ENCODE measurements around the gene CFAP100. TPM values are rescaled to one million over a fixed set of nuclear protein-coding genes. Genes with fewer than 3 reads are reported as not detected.

Gene CFAP100
- total RNA-seq, 4 donors from 2014 or later: not detected

- peak overlapping the region; percentile 97 to 99 (median 98) for H3K4me3 ChIP-seq
- H3K36me3 ChIP-seq: peaks cover 9 to 29% (median 15%) of the 10 kb centered on the region in 4 donors
- intact Hi-C loops (cut with DNase I): loop anchor here (1.0 kb wide), 1 partner anchor 89 kb away; no protein-coding TSS in a partner anchor
- H3K9me3 ChIP-seq: peaks cover 0 to 9% (median 0%) of the 10 kb centered on the region in 4 donors
- H3K4me1 ChIP-seq: peaks cover 49 to 52% (median 51%) of the 10 kb centered on the region in 4 donors
- peak overlapping the region; percentile 92 to 100 (median 98) for H3K27ac ChIP-seq (replicated peaks in 1 of 4)
- H3K27me3 ChIP-seq: peaks cover 0 to 15% (median 0%) of the 10 kb centered on the region in 4 donors
- WGBS: 0% methylated on average over 13 of the region's 100 CpGs
- no peak for TF ChIP-seq POLR2A (IDR thresholded peaks at IDR 0.05; ENCODE audit: low read depth)
- TF ChIP-seq EP300 (IDR thresholded peaks at IDR 0.05): no peak
- no peak for TF ChIP-seq POLR2AphosphoS5 (IDR thresholded peaks at IDR 0.05)
- TF ChIP-seq CTCF (IDR thresholded peaks at IDR 0.05): no peak
- DNase-seq (ENCODE audit: extremely low spot score): no peak
Measured at GRCh38 chr3:126356373-126357264, 38.1 kb upstream of the CFAP100 start.

DNA sequence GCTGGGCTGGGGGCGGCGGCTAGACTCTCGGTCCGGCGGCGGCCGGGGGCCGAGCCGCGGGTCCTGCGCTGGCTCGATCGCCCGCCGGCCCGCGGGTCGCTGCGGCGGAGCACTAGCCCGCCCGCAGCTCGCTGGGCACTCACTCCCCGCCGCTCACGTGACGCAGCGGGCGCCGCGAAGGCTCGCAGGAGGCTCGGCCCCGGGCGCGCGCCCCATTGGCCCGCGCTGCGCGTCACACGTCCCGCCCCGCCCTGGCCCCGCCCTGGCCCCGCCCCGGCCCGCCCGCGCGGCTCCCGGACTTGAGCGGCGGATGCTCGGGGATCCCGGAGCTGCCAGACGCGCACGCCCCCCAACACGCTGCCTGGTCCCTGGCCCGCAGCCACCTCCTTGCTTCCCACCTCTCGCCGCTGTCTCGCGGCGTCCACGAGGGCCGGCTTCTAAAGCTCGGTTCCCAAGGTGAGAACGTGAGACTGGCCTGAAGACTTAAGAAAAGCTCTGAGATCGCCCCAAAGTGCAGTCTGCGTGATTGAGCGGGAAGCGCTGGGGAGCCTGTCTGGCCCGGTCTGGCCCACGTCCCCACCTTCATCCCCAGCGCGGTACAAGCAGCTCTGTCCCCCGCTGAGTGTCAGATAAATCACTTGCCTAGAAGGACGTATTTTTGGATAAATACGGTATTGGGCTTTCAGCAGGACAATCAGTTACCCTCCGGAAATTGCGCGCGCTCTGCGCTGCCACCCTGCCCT, 37.2 kb upstream of the CFAP100 start, which contains the start of gene KLF15:
Gene KLF15, minus strand, starts transcription at position 114 of the 743 bp plus-strand sequence. CDS start 4,486 bp downstream, outside the sequence.
- H3K9me3 ChIP-seq: peaks cover 0 to 9% (median 0%) of the 10 kb centered on the region in 4 donors
- H3K36me3 ChIP-seq: peaks cover under 1 to 20% (median 7%) of the 10 kb centered on the region in 4 donors
- intact Hi-C loops (cut with DNase I): loop anchor here (1.0 kb wide), 1 partner anchor 90 kb away; no protein-coding TSS in a partner anchor
- WGBS: 0% methylated on average over 19 of the region's 86 CpGs
- TF ChIP-seq POLR2A (IDR thresholded peaks at IDR 0.05; ENCODE audit: low read depth) (no peak), POLR2AphosphoS5 (IDR thresholded peaks at IDR 0.05) (peak; percentile 90 to 95), EP300 (IDR thresholded peaks at IDR 0.05) (no peak), CTCF (IDR thresholded peaks at IDR 0.05) (no peak)
- peaks cover 0 to 15% (median 0%) of the 10 kb centered on the region in 4 donors for H3K27me3 ChIP-seq
- peak within 1 kb of the TSS; percentile 92 to 100 (median 98) for H3K27ac ChIP-seq (replicated peaks in 1 of 4)
- peaks cover 41 to 44% (median 42%) of the 10 kb centered on the region in 4 donors for H3K4me1 ChIP-seq
- H3K4me3 ChIP-seq: peak within 1 kb of the TSS; percentile 97 to 99 (median 98)
- peak; percentile 96 for DNase-seq (ENCODE audit: extremely low spot score)

DNA sequence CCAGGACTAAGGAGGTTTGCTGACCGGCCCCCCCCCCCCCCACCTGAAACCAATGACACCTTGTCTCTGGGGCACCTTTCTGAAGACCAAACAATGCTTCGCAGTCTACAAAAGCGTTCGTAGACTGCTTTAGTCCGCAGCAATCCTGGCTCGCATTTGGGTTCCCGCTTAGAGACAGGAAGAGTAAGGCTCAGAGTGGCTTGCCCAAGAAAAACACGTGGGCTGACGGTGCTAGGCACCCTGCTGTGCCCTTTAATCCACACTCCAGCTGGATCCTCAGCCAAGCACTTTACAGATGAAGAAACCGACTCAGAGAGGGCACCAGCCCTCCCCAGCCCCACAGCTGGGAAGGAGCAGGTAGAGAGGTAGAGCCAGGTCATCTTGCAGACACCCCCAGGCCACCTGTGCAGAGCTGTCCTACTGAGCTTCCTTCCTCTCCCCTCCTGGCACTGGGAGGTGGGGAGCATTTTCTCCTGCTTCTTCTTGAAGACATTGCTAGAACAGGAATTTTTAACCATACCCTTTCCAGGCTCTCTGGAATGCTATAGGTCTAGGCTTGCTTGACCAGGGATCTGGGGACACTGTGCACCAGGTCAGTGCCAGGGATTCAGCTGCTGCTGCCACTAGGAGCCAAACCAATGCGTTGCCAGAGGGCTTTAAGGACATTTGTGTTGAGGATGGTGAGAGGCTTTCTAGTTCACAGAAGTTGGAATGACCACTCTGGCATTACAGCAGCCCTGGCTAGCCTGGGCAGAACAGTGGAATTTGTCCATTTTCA, 36.5 kb upstream of the CFAP100 start:
- peaks cover 33 to 36% (median 35%) of the 10 kb centered on the region in 4 donors for H3K4me1 ChIP-seq
- intact Hi-C loops (cut with DNase I): no loop called here
- WGBS: 13% methylated on average over 9 of the region's 11 CpGs
- H3K4me3 ChIP-seq: peak overlapping the region; percentile 97 to 99 (median 98)
- H3K9me3 ChIP-seq: peaks cover 0 to 9% (median 0%) of the 10 kb centered on the region in 4 donors
- peaks cover 0 to 13% (median 0%) of the 10 kb centered on the region in 4 donors for H3K36me3 ChIP-seq
- H3K27me3 ChIP-seq: peaks cover 0 to 15% (median 0%) of the 10 kb centered on the region in 4 donors
- no peak for DNase-seq (ENCODE audit: extremely low spot score)
- H3K27ac ChIP-seq (replicated peaks in 1 of 4): peak overlapping the region; percentile 85 to 100 (median 98)
- peak in 1 of 2 donors; percentile 28 for TF ChIP-seq POLR2AphosphoS5 (IDR thresholded peaks at IDR 0.05)
- no peak for TF ChIP-seq POLR2A (IDR thresholded peaks at IDR 0.05; ENCODE audit: low read depth)

DNA sequence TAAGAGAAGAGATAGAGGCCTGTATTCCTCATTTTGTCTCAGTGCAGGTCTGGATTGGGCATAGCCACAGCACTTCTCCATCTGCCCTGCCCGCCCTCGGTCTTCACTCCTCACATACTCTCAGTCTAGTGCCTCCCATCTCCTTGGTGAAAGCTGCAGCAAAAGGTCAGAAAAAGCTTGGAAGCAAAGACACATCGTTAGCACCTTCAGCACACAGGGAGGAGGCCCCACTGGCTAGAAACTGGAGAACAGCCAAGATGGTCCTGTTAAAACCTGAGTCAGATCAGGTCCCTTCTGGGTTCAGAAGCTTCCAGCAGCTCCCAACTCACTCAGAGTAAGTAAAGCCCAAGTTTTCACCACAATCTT, 35.9 kb upstream of the CFAP100 start:
- DNase-seq (ENCODE audit: extremely low spot score): no peak
- intact Hi-C loops (cut with DNase I): no loop called here
- peaks cover 0 to 15% (median 0%) of the 10 kb centered on the region in 4 donors for H3K27me3 ChIP-seq
- TF ChIP-seq POLR2A (IDR thresholded peaks at IDR 0.05; ENCODE audit: low read depth) (no peak), CTCF (IDR thresholded peaks at IDR 0.05) (no peak), EP300 (IDR thresholded peaks at IDR 0.05) (no peak), POLR2AphosphoS5 (IDR thresholded peaks at IDR 0.05) (no peak)
- 78% methylated on average over 3 of the region's 3 CpGs for WGBS
- H3K9me3 ChIP-seq: peaks cover 0 to 9% (median 0%) of the 10 kb centered on the region in 4 donors
- no peak overlapping the region for H3K4me3 ChIP-seq
- no peak overlapping the region for H3K27ac ChIP-seq (replicated peaks in 1 of 4)
- peaks cover 28 to 30% (median 29%) of the 10 kb centered on the region in 4 donors for H3K4me1 ChIP-seq
- peaks cover 0 to 9% (median 0%) of the 10 kb centered on the region in 4 donors for H3K36me3 ChIP-seq
